Measurements from ENCODE around the gene CUEDC2. TPM values are rescaled to one million over a fixed set of nuclear protein-coding genes. Genes with fewer than 3 reads are reported as not detected.

Gene CUEDC2
- total and polyA plus RNA-seq, 10 donors = 35.3 to 59.1 (median 44.7) TPM

DNA sequence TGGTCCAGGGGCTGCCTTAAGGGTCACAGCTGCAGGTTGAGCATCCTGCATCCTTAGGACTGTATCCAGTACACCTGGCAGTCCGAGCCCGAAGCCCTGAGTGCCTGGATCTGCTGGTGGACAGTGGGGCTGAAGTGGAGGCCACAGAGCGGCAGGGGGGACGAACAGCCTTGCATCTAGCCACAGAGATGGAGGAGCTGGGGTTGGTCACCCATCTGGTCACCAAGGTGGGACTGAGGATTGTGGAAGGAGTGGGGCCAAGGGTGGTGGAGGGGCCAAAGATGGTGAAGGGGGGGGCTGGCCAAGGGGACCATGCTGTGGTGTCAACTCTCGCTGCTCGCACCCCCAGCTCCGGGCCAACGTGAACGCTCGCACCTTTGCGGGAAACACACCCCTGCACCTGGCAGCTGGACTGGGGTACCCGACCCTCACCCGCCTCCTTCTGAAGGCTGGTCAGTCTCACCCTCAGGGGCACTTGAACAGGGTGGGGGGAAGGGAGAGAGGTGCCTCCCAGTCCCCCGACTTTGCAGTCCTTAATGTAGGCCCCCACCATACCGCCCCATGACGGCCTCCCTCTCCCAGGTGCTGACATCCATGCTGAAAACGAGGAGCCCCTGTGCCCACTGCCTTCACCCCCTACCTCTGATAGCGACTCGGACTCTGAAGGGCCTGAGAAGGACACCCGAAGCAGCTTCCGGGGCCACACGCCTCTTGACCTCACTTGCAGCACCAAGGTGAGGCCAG is 31.6 kb downstream of the CUEDC2 start:
- intact Hi-C loops (cut with DNase I; ENCODE audit: low total_unique reads) = no loop called here
- H3K9me3 ChIP-seq = no peaks in the 10 kb centered on the region
- peaks cover 30 to 71% (median 51%) of the 10 kb centered on the region in 6 donors for H3K4me1 ChIP-seq
- no peak for DNase-seq
- H3K27me3 ChIP-seq (replicated peaks in 1 of 7) = no peaks in the 10 kb centered on the region
- no peak for TF ChIP-seq POLR2AphosphoS5 (IDR thresholded peaks at IDR 0.05)
- TF ChIP-seq POLR2A (IDR thresholded peaks at IDR 0.05) = no peak
- TF ChIP-seq, protein P1, sequence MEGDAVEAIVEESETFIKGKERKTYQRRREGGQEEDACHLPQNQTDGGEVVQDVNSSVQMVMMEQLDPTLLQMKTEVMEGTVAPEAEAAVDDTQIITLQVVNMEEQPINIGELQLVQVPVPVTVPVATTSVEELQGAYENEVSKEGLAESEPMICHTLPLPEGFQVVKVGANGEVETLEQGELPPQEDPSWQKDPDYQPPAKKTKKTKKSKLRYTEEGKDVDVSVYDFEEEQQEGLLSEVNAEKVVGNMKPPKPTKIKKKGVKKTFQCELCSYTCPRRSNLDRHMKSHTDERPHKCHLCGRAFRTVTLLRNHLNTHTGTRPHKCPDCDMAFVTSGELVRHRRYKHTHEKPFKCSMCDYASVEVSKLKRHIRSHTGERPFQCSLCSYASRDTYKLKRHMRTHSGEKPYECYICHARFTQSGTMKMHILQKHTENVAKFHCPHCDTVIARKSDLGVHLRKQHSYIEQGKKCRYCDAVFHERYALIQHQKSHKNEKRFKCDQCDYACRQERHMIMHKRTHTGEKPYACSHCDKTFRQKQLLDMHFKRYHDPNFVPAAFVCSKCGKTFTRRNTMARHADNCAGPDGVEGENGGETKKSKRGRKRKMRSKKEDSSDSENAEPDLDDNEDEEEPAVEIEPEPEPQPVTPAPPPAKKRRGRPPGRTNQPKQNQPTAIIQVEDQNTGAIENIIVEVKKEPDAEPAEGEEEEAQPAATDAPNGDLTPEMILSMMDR (IDR thresholded peaks at IDR 0.05 in 8 of 11, conservative IDR thresholded peaks at IDR 0.05 in 3 of 11) = no peak
- no peak overlapping the region for H3K4me3 ChIP-seq
- H3K36me3 ChIP-seq = peaks cover 0 to 70% (median 58%) of the 10 kb centered on the region in 6 donors
- WGBS, 5 donors = 90 to 94% (median 92%) methylated on average over 20 to 22 of the region's 22 CpGs
- peak overlapping the region in 1 of 8 donors; percentile 100 for H3K27ac ChIP-seq

DNA sequence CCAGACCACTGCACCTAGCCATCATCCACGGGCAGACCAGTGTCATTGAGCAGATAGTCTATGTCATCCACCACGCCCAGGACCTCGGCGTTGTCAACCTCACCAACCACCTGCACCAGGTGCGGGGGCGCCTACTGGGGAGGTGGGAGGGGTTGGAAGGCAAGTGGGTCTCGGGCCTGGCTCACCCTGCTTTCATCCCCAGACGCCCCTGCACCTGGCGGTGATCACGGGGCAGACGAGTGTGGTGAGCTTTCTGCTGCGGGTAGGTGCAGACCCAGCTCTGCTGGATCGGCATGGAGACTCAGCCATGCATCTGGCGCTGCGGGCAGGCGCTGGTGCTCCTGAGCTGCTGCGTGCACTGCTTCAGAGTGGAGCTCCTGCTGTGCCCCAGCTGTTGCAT is 32.3 kb downstream of the CUEDC2 start:
- intact Hi-C loops (cut with DNase I; ENCODE audit: low total_unique reads) = no loop called here
- Histone ChIP-seq H3K4me1 (peaks cover 30 to 76% (median 53%) of the 10 kb centered on the region in 6 donors), H3K9me3 (no peaks in the 10 kb centered on the region), H3K27ac (peak overlapping the region in 6 of 8 donors; percentile 87 to 100 (median 90)), H3K4me3 (peak overlapping the region in 4 of 8 donors; percentile 49 to 74 (median 56)), H3K36me3 (peaks cover 0 to 70% (median 58%) of the 10 kb centered on the region in 6 donors), H3K27me3 (replicated peaks in 1 of 7) (no peaks in the 10 kb centered on the region)
- TF ChIP-seq POLR2AphosphoS5 (IDR thresholded peaks at IDR 0.05) (peak in 1 of 3 donors; percentile 0), POLR2A (IDR thresholded peaks at IDR 0.05) (no peak)
- WGBS, 5 donors = 86 to 90% (median 90%) methylated on average over 2 to 17 of the region's 17 CpGs
- peak; percentile 79 for DNase-seq

DNA sequence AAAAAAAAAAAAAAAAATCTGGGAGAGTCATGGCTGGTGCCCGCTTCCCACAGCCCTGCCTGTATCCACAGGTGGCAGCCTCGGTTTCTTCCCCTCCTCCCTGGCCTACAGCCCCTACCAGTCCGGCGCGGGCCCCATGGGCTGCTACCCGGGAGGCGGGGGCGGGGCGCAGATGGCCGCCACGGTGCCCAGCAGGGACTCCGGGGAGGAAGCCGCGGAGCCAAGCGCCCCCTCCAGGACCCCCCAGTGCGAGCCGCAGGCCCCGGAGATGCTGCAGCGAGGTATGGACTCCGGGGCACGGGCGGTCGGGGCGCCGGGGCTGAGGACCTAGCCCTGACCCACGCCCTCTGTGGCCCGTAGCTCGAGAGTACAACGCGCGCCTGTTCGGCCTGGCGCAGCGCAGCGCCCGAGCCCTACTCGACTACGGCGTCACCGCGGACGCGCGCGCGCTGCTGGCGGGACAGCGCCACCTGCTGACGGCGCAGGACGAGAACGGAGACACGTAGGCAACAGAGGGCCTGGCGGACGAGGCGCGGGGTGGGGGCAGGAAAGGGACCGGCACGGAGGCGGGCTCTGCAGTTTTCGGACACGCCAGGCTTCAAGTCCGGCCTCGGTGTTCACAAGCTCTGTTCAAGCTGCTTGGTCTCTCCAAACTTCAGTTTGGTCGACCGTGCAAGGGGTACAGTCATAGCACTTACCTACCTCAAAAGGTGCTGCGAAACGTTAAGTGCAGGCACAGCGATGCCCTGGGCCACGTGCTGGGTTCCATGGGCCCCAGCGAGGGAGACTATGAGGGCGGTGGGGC is 33.0 kb downstream of the CUEDC2 start:
- DNase-seq = peak; percentile 99
- Histone ChIP-seq H3K27me3 (replicated peaks in 1 of 7) (no peaks in the 10 kb centered on the region), H3K9me3 (no peaks in the 10 kb centered on the region), H3K27ac (peak overlapping the region; percentile 78 to 100 (median 90)), H3K36me3 (peaks cover 0 to 70% (median 58%) of the 10 kb centered on the region in 6 donors), H3K4me1 (peaks cover 30 to 83% (median 53%) of the 10 kb centered on the region in 6 donors), H3K4me3 (peak overlapping the region; percentile 35 to 74 (median 49))
- intact Hi-C loops (cut with DNase I; ENCODE audit: low total_unique reads) = loop anchor here (10.0 kb wide), 2 partner anchors 75 to 185 kb away; no protein-coding TSS in a partner anchor
- 5 to 25% (median 5%) methylated on average over 6 to 72 of the region's 72 CpGs for WGBS, 5 donors
- TF ChIP-seq POLR2A (IDR thresholded peaks at IDR 0.05) (no peak), POLR2AphosphoS5 (IDR thresholded peaks at IDR 0.05) (peak; percentile 96 to 97 (median 97))
- TF ChIP-seq, protein P1 (IDR thresholded peaks at IDR 0.05 in 8 of 11, conservative IDR thresholded peaks at IDR 0.05 in 3 of 11) = peak; percentile 94 to 98 (median 97)

DNA sequence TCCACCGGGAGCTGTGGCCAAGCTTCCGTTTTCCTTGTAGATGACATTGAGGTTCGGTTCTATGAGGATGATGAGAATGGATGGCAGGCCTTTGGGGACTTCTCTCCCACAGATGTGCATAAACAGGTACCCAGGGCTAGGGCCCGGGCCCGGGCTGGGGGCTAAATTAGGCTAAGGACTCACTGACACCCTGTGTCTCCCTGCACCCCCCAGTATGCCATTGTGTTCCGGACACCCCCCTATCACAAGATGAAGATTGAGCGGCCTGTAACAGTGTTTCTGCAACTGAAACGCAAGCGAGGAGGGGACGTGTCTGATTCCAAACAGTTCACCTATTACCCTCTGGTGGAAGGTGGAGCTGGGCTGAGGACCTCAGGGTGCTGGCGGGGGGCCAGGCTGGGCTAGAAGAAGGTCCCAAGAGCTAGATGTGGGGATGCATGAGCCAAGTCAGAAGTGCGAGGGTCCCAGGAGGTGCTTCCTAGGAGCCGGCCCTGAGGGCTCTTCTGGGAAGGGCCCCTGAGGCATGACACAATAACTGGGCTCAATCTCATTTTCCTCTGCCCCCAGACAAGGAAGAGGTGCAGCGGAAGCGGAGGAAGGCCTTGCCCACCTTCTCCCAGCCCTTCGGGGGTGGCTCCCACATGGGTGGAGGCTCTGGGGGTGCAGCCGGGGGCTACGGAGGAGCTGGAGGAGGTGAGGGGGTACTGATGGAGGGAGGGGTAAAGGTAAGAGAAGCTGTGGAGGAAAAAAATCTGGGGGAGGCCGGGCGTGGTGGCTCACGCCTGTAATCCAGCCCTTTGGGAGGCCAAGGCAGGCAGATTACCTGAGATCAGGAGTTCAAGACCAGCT is 34.0 kb downstream of the CUEDC2 start:
- TF ChIP-seq, protein P1 (IDR thresholded peaks at IDR 0.05 in 8 of 11, conservative IDR thresholded peaks at IDR 0.05 in 3 of 11) = no peak
- no peak for TF ChIP-seq POLR2A (IDR thresholded peaks at IDR 0.05)
- no peak for TF ChIP-seq POLR2AphosphoS5 (IDR thresholded peaks at IDR 0.05)
- peaks cover 33 to 84% (median 55%) of the 10 kb centered on the region in 6 donors for H3K4me1 ChIP-seq
- H3K36me3 ChIP-seq = peaks cover 0 to 66% (median 58%) of the 10 kb centered on the region in 6 donors
- H3K27ac ChIP-seq = peak overlapping the region in 7 of 8 donors; percentile 78 to 100 (median 89)
- 79 to 90% (median 85%) methylated on average over 19 to 21 of the region's 21 CpGs for WGBS, 5 donors
- no peaks in the 10 kb centered on the region for H3K9me3 ChIP-seq
- peak overlapping the region in 6 of 8 donors; percentile 38 to 74 (median 52) for H3K4me3 ChIP-seq
- DNase-seq = peak; percentile 81
- intact Hi-C loops (cut with DNase I; ENCODE audit: low total_unique reads) = loop anchor here (10.0 kb wide), 2 partner anchors 76 to 186 kb away; no protein-coding TSS in a partner anchor
- H3K27me3 ChIP-seq (replicated peaks in 1 of 7) = no peaks in the 10 kb centered on the region

Data from spleen (tissue), 11 donors.